SHP77 treated with DMSO at 0.1 percent for 48 hours (cell line): ENCODE results near the gene FKBP7.
"Not testable (repeated sequence)": the region's sequence is repeated elsewhere in the genome, so short reads cannot be mapped to it uniquely, and the experiment has no call there.

Experiments
- DNase-seq: peaks from one replicate; lab custom pipeline; 2025; lab: John Stamatoyannopoulos, UW

FKBP7 gene

DNA sequence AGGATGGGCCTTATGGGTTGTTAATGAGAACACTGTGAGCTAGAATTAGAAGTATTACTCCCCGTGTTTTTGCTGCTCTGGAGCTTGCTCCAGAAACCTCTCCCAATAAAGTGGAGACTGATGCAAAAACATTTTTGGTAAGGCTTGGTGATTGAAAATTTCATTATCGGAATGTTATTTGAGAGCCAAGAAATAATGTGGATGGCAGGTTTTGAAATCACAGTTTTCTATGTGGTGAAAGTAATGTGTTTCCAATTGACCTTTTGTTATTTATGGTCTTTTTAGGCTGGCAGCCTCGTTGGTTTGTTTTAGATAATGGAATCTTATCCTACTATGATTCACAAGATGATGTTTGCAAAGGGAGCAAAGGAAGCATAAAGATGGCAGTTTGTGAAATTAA lies 7.0 kb upstream of the FKBP7 start:
- DNase-seq = no peak

GRCh38 chr2:178484245-178485041 lies 6.0 kb upstream of the FKBP7 start:
- peak; percentile 26 for DNase-seq

GRCh38 chr2:178482437-178482836 lies 4.0 kb upstream of the FKBP7 start:
- no peak for DNase-seq

DNA sequence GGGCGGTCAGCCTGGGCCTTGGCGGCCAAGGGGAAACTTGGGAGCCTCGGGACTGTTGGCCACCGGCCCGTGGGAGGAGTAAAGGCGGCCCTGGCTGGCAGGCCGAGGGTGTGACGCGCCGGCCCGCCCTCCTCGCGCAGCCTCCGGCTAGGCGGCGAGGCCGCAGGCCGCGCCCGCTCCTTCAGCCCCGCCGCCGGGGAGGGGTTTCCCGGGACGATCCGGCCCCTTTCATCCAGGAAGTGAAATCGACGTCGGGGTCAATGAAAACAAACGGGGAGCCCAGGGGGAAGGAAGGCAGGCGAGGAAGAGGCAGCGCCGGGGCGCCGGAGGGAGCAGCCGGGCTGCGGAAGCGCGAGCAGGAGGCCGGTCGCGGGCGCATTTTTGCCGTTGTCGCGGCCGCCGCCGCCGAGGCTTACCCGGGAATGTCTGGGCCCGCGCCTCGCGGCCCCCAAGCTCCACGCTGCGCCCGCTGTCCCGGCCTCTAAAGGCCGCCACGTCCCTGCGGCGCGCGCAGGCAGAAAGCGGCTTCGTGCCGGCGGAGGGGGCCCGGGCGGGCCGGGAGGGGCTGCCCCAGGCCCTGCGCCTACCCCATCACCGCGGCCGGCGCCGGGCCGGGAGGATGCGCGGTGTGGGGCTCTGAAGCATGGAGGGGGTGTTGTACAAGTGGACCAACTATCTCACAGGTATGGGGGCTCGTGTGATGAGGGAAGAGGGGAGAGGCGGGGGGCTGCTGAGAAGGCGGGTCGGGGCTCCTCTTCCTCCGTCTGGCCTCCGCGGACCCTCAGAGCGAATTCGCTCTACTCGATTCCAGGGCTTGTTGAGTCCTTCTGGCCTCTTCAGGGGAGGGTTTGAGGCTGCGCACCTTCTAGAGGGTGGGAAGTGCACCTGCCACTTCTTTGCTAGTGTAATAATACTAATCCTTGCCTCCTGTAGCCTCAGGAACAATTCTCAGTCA lies 2.1 kb upstream of the FKBP7 start, which contains the start of gene PLEKHA3:
Gene PLEKHA3, plus strand, starts transcription at position 231 of the 955 bp plus-strand sequence. Its CDS starts 413 bp downstream, at position 644.
- DNase-seq = peak; percentile 56

GRCh38 chr2:178479758-178480226 lies 1.4 kb upstream of the FKBP7 start:
- no peak for DNase-seq

DNA sequence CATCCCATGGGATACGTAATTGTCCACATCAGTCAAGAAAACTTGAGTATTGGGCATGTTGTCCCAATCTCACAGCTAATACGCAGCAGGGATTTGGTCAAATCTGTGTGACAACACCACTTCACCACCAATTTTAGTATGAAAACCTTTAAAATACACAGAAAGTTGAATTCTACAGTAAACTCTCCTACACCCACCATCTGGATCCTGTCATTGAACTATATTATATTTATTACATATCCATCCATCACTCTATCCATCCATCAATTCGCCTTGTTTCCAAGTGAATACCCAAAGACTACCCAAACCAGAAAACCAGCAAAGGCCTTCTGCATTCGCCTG lies 846 bp upstream of the FKBP7 start:
- DNase-seq = no peak

DNA sequence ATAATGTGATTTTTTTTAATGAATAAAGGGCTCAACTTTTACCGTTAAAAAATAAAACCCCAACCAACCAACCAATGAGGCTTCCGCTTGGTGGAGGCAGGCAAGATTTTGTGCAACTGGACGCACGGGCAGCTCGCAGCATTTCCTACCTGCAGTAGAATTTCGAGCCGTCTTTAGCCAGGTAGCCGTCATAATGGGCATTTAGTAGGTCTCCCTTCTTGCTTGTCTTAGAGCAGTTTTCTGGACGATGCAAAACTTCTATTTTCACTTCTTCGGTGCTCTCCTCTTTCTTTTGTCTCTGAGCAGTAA lies 316 bp downstream of the FKBP7 start:
- DNase-seq = no peak

DNA sequence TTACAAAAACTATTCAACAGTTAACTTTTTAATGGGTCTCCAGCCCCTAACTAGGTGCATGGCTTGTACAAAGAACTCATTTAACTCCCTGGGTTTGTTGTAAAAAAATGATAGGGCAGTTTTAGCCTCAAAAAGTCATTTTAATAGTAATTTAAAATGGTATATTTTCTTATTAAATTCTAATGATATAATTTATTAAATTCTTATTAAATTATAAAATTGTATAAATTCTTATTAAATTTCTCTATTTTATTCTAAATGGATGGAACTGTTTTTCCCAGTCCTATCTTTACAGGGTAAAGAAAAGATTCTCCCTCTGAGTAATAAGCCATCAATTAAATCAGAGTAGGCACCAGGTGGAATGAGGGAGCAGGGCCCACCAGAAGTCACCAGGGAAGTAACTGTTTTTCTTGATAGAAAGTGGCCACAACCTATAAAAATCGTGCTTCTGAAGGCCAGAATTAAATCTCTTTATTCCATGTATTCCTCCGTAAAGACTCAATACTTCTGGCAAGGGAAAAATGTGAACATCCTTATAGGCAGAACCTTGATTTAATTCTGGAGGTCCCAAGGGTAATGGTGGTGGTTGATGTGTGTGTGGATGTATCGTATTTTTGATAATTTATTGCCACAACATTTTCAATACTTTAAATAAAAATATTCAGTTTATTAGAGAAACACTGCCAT lies 814 bp downstream of the FKBP7 start:
- DNase-seq = no peak

DNA sequence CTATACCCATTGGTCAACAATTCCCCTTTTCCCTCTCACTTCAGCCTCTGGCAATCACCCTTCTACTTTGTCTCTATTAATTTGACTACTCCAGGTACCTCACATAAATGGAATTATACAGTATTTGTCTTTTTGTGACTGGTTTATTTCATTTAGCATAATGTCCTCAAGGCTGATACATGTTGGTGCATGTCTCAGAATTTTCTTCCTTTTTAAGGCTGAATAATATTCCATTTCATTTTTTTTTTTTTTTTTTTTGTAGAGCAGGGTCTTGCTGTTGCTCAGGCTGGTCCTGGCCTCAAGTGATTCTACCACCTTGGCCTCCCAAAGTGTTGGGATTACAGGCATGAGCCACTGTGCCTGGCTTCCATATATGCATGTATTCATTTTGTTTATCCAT lies 1.9 kb downstream of the FKBP7 start:
- DNase-seq = no peak

- DNase-seq = no peak
Observed at GRCh38 chr2:178474560-178474959, 3.8 kb downstream of the FKBP7 start.

DNA sequence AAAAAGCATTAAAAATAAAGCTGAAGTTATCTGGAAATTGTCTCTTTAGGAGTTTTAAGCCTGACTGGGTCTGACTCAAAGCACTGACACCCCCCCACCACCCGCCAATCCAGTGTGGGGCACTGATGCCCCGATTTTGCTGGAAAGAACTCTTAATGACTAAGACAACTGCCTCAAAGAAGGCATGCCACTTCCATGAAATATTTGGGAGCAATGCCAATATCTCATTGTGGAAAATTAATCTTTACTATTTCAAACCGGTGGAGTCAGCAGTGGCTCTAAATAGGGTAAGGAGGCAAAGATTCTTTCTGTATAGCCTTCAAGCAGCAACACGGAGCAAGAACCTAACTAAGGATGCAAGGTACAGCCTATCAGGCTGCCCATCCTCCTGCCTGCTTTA lies 4.5 kb downstream of the FKBP7 start:
- no peak for DNase-seq

DNA sequence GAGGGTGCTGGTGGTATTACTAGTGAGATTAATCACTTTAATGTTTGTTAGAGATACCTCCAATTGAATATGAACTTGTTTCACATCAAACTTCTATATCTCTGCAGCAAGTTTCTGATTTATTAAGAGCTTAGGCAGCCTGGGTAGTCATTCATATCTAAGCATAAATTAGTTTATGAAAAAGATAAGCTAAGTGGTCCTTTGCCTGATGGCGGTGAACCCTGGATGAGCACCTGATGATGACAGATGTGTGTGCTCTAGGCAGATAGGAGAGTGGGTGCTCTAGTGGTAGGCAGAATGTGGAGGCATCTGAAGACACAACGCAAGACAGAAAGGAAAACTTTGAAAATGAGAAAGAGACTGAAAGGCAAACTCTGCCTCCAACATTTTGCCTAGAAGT lies 5.0 kb downstream of the FKBP7 start:
- no peak for DNase-seq

- DNase-seq = not testable (repeated sequence)
Observed at GRCh38 chr2:178471313-178471712, 7.1 kb downstream of the FKBP7 start.

GRCh38 chr2:178469219-178469849 lies 9.1 kb downstream of the FKBP7 start:
- DNase-seq = no peak

GRCh38 chr2:178457390-178457886 lies 21.0 kb downstream of the FKBP7 start:
- no peak for DNase-seq

DNA sequence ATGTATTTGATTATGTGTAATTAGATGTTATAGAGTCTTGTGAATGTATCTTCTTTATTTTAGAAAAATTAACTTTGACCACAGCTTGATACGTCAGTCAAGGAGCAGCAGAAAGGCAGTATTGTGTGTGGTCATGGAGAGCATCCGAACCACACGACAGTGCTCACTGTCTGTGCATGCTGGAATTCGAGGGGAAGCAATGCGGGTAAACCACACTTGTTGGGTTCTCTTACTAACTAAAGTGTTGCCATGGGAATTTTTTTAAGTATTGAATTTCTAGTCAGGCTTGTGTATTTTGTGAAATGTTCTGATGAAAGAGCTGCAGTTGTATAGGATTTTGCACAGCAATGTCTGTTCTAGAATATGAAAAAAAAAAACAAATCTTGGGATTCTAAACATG lies 22.5 kb downstream of the FKBP7 start:
- no peak for DNase-seq

DNA sequence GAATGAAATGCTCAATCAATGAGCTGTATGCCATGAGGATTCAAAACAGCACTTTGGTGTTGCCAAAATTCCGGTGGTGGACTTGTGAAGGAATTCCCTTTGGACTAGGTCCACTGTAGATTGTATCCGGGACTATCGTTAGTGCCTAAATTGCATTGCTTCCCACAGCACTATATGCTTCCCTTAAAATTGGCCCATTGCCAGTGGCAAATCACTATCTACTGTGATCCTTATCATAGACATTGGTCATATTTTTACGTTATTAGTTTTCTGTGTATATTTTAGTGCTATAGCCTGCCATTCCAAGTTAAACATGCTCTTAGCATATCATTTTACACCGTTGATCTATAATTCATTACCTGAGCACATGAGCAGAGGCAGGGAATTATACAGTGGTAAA lies 25.5 kb downstream of the FKBP7 start:
- no peak for DNase-seq

DNA sequence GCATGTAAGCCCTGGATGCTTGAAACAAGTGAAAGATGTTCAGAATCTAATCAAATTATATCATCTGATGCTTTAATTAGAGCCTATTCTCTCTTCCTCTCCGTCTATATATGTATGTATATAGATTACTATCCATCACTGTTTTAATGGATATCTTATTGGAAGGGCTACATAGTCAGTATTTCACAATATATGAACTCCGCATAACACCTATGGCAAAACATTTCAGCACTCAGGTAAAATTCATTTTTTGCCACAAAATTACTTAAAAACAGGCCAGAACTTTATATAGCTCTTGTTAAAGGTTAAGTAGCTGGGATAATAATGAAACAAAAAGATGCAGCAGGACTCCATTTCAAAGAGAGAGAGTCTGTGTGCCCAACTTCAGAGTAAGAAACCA lies 26.1 kb downstream of the FKBP7 start:
- no peak for DNase-seq

- DNase-seq = peak; percentile 63
Observed at GRCh38 chr2:178450774-178451525, 27.4 kb downstream of the FKBP7 start, which contains the start of the genes PJVK and PRKRA. TSS of gene PJVK (plus strand) at chr2:178451378. CDS start at chr2:178453410, 2,032 bp downstream. TSS of gene PRKRA (minus strand) at chr2:178451175. CDS start at chr2:178451030, 145 bp downstream.

GRCh38 chr2:178450524-178450773 lies 28.0 kb downstream of the FKBP7 start:
- no peak for DNase-seq
